GM20431 (cell line): Measurements from ENCODE around the gene COL23A1.

Experiments
- in situ Hi-C: fragments of 300-500 bp; cut with MseI, MboI; formaldehyde crosslinking; loops from one replicate; pipeline ENCODE4 v1.15.0; 2020; ENCODE audit warnings: low sequenced_read_pairs; ENCODE audit not compliant: unreplicated experiment

Gene COL23A1

DNA sequence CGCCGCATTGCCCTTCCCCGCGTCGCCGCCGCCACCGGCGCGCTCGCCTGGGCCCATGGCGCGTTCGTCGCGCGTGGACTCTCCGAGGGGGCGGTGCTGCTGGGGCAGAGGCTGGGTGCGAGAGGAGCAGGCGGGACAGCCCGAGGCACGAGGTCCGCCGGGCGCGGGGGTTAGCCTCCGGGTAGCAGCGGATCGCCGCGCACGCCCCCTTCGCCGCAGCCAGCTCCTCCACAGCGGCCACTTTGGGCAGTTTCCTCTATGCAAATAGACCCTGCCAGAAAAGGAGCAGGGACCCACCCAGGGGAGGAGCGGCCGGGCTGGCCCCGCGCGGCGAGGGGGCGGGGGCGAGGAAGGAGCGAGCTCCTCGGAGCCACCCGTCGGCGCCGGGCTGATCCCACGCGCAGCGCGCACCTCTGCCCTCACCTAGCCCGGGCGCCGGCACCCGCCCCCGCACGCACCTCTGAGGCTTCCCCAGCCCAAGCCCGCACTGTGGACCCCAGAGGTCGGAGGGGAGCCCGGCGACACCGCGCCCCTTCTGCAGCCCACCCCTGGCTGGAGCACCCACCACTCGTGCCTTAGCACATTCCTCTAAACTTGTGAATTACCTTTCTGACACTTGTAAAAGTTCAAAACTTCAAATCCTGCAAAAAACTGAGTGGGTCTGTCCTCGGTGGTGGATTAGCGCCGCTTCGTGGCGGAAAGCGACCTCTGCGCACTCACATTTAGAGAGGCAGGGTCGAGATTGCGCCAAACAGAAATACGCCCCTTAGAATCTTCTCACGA, at the start of gene COL23A1:
Gene COL23A1, minus strand, starts transcription at position 253 of the 783 bp plus-strand sequence.
- in situ Hi-C loops, result no loop called here

DNA sequence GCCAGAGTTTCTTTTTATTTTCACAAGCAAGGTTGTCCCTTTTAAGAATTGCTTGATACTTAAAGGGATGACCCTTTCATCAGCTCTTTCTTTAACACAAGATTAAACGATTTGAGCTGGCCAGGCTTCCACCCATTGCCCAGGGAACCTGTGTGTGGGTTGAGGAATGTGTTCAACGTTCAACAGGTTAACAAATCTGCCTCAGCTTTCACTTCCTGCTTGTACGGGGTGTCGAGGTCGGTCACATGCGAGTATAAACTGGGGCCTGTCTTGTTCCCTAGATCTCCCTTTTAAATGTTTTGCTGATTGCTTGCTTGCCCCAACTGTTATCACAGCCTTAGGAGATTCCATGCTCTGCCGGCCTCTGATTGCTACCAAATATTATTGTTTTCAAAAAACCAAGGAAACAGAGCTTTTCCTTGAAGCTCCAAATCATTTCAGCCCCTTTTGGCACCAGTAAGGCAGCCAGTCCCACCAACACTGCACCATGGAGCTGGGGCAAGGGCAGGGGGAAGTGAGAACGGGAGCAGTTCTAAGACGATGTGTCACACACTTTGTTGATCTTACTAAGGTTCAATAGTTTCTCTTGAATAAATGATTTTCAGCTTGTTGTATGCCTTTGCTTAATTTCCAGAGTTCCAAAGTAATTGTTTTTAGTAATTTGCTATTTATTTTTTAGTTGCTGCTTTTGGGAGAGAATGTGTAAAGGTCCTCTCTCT, 47.3 kb upstream of the COL23A1 start:
- in situ Hi-C loops, result no loop called here

DNA sequence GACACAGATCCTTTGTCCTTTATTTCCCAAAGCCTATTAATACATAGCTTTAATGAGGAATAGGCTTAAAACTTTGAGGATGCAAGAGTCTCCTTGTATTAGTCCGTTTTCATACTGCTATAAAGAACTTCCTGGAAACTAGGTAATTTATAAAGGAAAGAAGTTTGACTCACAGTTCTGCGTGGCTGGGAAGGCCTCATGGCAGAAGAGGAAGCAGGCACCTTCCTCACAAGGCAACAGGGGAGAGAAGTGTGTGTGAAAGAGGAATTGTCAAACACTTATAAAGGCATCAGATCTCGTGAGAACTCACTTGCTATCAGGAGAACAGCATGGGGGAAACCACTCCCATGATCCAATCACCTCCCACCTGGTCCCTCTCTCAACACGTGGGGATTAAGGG, 42.1 kb upstream of the COL23A1 start:
- in situ Hi-C loops, result no loop called here

DNA sequence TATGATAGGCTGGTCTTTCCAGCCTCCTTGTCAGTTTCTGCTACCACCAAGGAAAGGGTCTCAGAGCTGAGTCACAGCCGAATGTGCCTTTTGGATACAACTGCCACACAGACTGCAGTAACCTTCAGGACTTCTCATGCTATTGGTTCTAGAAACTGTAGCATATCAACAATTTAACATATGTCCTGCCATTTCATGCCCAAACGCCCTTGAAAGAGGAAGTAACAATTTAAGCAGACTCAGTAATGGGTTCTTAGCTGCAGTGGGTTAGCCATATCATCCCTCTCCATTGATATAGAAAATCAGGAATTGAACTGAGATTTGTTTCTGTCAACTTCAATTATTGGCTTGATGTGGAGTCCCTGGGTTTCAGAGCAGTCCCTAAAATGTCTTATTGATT, 40.8 kb upstream of the COL23A1 start:
- in situ Hi-C loops, result no loop called here

DNA sequence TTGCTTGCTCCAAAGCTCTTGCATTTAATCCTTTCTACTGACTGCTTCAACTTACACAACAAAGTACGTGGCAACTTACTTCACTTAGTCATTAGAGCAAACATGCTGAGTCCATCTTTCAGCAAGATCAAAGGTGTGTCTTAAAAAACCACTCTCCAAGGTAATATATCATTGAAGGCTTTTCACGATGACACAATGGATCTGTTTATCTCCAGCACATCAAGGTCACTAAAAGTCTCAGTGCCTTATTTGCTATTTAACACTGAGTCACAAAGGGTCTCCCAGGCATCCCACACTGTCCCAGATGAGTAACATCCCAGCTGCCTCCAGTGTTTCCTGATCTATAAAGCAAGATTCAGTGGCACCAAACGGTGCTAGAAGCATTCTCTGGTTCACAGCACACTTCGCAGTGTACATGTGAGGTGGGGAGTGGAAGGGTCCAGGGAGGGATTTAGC, 40.3 kb upstream of the COL23A1 start:
- in situ Hi-C loops, result no loop called here

DNA sequence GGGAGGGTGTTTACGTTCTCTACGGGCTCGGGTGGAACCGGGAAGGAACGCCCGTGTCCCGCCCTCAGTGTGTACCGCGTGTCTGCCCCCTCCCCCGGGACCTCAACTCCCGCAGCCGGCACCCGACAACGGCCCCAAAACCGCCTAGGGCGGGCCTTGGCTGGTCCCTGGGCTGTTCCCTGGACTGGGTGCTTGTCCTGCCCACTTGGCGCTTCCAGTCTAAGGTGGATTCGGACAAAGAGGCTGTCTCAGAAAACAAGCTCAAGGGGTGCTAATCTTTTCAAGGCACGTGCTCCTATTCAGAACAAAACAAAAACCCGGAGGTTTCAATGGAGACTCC, 37.0 kb upstream of the COL23A1 start:
- in situ Hi-C loops, result no loop called here

DNA sequence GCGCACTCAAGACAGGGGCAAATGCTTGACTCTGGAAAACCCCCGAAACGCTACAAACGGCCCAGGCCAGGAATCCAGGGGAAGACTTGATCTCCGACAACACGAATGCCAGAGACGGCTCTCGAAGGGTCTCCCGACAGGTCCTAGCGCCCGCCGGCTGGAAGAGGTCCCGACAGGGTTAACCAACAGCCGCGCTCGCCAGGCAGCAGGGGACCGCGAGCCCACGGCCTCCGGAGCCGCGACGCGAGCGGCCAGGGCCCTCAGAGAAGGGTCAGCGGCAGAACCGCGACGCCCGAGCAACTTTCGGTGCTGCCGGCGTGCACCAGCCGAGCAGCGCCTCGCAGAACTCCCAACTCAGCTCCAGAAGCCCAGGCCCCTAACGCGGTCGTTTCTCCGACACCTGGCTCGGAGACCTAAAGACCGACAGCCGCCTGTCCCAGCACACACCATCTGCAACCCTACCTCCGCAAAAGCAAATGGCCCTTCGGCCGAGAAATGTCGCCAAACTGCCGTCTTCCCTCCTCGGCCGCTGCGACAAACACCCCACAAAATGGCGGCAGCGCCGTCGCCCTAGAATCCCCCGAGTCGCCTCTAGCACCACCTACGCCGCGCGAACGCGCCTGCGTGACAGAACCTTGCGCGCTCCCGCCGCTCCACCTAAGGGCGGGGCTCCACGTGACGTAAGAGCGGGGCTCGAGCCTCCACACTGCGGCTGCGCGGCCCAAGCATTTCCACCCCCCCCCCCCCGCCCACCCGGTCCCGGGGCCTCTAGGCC, 36.5 kb upstream of the COL23A1 start, which contains the start of gene CLK4:
Gene CLK4, minus strand, starts transcription at position 567 of the 775 bp plus-strand sequence. CDS start 3,634 bp downstream, outside the sequence.
- in situ Hi-C loops, result no loop called here

DNA sequence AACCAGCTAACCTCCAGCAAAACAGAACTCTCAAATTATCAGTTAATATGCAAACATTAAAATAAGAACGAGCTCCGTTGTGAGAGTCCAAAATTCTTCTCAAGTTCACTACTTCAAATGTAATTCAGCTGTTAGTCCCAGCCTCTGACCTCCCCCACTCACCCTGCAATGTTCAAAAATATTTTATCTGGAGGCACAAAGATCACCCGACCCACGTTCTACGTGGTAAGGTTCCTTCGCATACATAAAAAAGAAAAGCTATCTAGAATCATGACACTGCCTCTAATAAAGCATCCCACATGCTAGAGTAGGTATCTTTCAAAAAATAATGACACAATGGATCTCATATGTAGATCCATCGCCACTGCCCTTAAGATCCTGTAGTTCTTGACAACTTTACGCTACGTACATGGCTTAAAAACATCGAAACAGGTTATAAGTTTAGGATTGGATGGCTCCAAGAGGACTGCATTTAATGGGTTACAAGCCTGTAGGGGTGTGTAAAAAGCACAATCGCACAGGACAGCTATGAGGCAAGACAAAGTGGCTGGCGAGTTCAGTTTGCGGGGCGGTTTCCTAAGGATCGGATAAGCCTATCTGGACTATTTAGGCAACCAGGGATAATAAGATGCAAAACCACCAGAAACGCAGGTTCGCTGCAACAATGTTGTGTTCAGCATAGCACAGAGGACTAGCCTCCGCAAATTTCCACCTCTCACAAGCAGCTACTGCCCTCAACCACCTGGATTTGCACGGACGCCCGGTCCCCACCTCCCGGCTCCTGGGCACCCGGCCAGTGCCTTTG, 35.7 kb upstream of the COL23A1 start:
- in situ Hi-C loops, result no loop called here

DNA sequence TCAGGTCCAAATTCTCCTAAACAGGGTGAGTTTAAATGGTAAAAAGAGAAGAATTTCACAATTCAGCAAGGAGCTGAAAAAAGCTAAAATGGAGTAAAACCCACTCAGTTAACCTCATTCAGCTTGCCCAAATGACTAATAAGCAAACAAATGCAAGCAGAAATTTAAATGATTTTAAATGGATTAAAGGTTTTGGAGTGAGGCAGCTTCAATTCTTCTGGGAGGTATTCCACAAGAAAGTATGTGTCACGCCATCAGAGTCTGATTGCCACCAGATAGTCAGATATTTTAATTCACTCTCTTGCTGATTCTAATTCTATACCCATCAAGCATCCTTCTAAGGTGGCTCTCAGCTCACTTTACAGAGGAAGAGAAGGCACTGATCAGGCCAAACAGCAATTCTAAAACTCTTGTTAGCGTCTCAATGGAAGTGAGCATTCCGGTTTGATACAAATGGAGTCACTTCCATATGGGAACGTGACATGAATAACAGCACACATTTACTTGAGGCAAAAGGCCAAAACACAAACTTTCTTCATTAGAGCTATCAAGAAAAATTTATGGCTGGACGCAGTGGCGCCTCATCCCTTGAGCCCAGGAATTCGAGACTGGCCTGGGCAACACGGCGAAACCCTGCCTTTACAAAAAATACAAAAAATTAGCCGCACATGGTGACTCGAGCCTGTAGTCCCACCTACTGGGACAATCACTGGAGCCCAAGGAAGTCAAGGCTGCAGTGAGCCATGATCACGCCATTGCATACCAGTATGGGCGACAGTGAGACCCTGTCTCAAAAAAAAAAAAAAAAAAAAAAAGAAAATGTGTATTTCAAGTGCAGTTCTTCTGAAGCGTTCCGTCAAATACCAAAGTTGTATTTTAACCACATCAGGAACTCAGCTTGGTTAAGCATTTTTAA, 34.7 kb upstream of the COL23A1 start:
- in situ Hi-C loops, result no loop called here

DNA sequence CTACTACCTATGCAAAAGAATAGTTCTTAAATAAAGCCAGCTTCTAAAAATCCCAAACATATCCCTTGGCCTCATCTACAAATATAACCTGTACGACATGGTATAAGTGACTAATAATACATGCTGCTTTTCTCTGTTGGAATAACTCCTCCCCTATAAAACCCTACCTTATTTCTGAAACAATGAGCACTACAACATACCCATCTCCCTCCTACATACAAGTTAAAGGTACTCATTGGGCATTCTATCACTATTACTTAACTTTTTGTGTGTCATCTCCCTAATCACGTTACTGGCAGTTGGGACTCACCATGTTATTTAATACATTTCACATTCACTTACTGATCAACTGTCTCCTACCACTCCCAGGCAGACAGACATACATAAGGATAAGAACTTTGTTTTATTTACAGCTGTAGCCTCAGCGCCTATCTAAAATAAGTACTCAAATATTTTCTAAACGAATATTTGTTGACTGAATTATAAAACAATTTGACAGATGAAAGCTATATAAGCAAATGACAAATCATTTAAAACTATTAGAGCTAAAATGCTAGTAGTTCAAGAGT, 32.6 kb upstream of the COL23A1 start:
- in situ Hi-C loops, result no loop called here

DNA sequence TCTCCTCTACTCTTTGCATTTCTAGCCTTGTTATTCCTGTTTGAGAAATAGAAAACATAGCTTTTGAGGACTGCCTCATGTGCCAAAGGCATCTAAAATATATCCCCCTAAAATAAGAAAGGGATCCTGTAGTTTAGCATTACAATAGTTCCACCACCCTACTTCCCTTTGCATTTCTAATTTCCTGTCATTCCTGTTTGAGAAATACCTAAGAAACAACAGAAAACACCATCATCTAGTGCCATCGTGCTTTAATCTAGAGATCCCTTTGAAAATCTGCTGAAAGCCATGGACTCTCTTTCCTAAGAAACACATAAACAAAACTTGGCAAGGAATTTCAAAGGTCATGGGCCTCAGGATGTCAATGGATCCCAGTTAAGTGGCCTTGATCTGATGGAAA, 29.2 kb upstream of the COL23A1 start:
- in situ Hi-C loops, result no loop called here

DNA sequence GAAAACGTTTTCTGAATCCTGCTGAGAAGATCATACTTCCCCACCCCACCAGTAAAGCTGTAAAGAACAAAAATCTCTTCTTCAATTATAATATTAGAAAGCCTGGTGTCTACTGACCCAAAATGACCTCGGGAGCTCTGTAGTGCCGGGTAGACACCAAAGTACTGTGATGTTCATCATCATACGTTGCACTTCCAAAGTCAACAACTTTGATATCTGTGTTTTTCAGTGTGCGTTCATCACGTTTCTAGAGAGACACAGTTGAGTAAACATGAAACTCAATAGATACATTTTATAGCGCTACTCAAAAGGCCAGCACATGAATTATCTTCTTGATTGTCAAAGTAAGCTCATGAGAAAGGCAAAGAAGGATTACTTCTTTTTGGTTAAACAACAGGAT, 22.1 kb upstream of the COL23A1 start:
- in situ Hi-C loops, result no loop called here

DNA sequence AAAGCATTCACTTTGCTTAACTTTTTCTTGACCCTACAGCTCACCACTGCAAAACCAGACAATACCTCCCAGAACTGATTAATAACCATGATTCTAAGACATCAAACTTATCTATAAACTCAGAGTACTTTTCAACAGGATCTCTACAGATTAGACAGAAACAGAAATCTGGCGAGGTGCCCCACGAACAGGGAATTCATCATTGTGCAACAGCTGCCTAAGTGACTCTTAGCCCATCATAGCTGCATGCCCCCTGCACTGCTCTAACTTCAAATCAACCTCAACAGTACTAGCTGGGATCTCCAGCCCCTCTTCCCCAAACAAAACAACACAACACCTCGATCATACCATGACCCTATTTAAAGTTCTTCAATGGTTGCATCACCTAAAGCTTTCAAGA, 16.1 kb upstream of the COL23A1 start:
- in situ Hi-C loops, result no loop called here

DNA sequence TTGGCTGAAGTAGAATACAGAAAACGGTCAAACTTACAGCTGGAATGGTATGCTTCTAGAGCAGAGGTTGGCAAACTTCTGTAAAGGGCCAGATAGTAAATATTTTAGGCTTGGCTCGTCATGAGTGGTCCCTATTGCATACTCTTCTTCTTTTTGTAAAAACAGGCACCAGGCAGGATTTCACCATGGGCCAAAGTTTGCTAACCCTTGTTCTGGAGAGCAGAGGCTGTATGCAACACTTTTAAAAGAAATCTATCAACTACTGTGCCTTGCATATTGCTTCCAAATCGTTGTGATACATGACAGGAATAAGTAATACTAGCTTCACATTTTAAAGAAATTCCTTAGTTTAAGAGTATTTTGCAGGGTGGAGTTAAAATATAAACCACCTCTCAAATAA, 15.6 kb upstream of the COL23A1 start:
- in situ Hi-C loops, result no loop called here

DNA sequence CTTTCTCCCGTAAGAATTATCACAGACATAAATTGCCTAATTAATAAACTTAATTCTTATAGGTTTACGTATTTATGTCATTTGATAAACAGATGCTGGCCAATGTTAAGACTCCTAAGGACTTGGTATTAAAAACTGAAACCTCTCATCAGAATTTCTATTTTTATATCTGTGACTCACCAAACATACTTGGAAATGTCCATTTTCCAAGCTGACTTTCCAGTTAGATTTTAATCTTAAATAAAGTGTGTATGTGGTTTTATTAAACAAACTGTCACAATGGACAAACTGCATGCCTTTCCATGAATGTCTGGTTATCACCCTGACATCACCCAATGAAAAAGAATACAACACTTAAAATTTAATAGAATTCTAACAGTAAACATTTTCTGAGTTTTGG, 12.6 kb upstream of the COL23A1 start:
- in situ Hi-C loops, result no loop called here

DNA sequence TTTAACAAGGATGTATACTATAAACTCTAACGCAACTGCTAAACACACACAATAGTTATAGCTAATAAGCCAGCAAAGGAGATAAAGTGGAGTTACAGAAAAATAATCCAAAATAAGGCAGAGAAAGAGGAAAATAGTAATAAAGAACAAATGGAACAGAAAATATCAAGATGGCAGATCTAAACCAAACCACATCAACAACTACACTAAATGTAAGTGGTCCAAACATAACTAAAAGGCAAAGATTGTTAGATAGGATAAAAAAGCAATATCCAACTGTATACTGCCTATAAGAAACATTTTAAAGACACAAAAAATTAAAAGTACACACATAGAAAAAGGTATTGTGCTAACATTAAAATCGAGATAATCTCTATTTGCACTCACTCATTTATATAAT, 5.6 kb upstream of the COL23A1 start:
- in situ Hi-C loops, result no loop called here

DNA sequence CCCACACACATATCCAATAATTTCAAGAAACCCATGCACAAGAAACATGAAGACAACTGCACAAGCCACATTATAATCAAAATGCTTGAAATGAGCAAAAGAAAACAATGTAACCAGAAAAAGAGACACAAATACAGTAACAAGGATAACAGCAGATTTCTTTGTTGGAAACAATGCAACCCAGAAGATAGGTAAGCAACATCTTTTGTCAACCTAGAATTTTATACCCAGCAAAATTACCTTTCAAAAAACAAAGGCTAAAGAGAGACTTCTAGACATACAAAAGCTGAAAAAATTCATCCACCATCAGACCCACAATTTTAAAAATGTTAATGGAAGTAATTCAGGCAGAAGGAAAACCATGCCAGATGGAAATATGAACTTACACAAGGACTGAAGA, 5.0 kb upstream of the COL23A1 start:
- in situ Hi-C loops, result no loop called here

DNA sequence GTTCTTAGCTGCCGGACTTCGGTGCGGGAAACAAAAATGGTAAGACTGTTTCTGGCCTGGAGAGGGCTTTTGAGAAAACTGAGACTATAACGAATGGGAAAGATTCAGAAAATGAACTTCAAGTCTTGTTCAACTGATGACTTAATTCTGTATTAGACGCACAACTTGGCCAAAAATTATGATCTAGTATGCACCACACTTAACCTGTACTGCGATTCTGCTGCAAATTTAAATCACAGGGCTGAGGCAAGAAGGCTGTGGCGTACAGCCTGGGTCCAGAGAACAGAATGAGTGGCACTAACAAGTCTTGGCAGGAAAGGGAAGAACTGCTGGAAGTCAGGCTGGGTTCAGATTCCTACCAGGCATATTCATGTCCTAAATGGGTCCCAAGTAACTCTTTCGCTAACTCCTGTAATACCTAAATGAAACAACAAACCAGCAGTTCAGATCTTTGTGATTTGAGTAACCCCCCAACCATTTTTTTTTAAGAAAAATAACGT, 781 bp upstream of the COL23A1 start:
- in situ Hi-C loops, result no loop called here
